HT1080 (cell line): Measurements from ENCODE around the gene UROC1. TPM values are rescaled to one million over a fixed set of nuclear protein-coding genes. Genes with fewer than 3 reads are reported as not detected.

Experiments used
- small RNA-seq: library from RNA; depleted of rRNA; stranded (forward); fragments of <200 nt; gene quantifications from one replicate; pipeline ENCODE3, GENCODE V24; 2014
- total RNA-seq: library from RNA; depleted of rRNA; stranded (reverse); fragments of >200 nt; shearing (Covaris generic); gene quantifications from 2 replicates; pipeline ENCODE4 v1.2.3, GENCODE V29; 2014; rRNA removed

The UROC1 gene
- total RNA-seq, 1 experiment from 2014 or later: 0.03 TPM

Small RNAs within 50 kb of the gene (small RNA-seq; reads per million reads assigned to genes)
- gene RNA5SP138: not detected

Other genes with a start within 250 kb of the UROC1 start
- 0.13 and 0.20 TPM in 2 replicates for gene KLF15, start 160.4 kb downstream of the UROC1 start, total RNA-seq
- not detected in 2 replicates for gene CFAP100, start 122.9 kb downstream of the UROC1 start, total RNA-seq
- gene ZXDC, start 41.9 kb downstream of the UROC1 start, total RNA-seq: 25.5 and 31.7 TPM in 2 replicates
- not detected in 2 replicates for gene CHST13, start 6.4 kb upstream of the UROC1 start, total RNA-seq
- gene C3orf22, start 41.2 kb upstream of the UROC1 start, total RNA-seq: not detected in 2 replicates
- gene TXNRD3, start 137.4 kb upstream of the UROC1 start, total RNA-seq: 8.8 and 10.3 TPM in 2 replicates
- gene CHCHD6, start 186.5 kb upstream of the UROC1 start, total RNA-seq: 28.7 and 37.9 TPM in 2 replicates